Medulla oblongata (tissue), 1 donor: ENCODE data around the gene PRKD1.
"Not testable (repeated sequence)": the region's sequence is repeated elsewhere in the genome, so short reads cannot be mapped to it uniquely, and the experiment has no call there.

Source experiments
- DNase-seq: peaks from one replicate; pipeline ENCODE4 v3.0.0-alpha.2; 2015; ENCODE audit errors: extremely low spot score

The PRKD1 gene

DNA sequence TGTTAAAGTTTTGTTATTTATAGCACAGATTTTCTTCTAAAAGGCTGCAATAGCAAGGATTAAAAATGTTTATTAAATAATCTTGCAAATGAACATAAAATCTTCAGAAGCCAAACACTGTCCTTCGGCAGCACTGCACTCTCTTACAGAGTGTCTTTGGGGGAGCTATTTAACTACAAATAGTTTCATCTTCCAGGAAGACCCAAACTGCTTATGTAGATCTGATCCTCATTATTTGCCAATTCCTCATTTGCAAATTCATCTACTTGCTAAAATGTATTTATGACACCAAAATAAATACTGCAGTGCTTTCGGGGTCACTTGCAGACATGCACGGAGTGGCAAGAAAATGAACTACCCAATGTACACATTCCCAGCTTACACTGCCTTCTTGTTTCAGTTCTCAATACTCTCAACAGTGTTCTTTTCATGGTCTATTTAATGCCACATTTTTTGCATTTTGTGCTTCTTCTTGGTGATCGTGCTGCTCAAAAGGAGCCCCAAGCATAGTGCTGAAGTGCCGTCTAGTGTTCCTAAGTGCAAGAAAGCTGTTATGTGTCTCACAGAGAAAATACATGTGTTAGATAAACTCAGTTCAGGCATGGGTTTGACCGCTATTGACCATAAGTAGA lies 128.1 kb downstream of the PRKD1 start:
- peak; percentile 69 for DNase-seq

DNA sequence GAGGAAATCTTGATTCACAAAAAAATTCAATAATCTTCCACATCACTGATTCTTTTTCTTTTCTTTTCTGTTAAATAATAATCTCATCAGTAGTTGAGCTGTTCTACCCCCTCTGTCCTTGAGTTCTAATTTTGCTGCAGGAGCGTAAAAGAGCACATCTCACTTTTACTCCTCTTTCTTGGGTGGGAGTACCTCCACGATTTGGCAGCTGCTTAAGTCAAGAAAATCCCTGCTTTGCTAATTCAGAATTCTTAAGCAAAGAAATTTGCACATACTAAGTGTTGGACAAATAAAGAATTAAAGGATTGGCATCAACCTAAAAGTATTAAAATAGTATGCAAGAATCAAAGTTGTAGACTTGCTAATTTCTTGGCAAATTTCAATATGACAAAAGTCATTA lies 128.8 kb downstream of the PRKD1 start:
- DNase-seq, result no peak

DNA sequence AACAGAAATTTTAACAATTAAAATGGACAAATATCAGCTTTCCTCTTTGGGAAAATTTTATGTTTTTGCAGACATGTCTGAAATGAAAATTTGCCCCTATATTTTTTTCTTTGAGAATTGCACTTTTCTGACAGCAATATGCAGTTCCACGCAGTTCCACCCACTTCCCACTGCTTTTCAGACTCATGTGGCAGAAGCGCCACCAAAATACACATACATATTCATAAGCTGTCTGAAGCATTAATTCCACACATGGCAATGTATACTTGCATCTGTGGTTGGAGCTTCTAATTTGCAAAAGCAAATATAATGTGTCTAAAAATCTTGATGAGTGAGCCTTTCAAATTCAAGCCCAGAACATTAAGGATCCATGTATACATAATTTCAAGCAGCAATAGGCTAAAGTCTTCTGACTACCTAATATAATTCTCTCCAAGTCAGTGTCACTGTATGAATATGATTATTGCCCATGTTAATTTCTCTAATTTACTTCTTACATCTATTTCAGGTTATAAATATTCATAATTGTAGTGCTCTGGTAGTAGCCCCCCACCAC lies 129.5 kb downstream of the PRKD1 start:
- DNase-seq, result no peak

DNA sequence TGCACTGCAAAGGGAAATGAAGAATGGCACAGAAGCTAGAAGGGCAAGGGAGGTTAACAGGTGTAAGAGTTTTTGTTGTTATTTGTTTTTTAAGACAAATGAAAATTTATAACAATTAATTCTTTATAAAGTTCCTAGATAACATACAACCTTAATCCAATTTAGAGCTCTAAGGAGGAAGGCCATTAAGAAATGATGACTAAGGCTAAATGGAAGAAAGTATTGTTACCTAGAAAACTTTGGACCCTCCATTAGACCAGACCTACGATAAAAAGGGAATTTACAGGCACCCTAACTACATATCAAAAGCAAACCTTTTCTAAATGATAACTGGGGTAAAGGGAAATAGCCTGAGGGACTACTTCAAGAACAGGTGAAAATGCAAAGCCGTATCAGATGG lies 130.8 kb downstream of the PRKD1 start:
- DNase-seq, result no peak

DNA sequence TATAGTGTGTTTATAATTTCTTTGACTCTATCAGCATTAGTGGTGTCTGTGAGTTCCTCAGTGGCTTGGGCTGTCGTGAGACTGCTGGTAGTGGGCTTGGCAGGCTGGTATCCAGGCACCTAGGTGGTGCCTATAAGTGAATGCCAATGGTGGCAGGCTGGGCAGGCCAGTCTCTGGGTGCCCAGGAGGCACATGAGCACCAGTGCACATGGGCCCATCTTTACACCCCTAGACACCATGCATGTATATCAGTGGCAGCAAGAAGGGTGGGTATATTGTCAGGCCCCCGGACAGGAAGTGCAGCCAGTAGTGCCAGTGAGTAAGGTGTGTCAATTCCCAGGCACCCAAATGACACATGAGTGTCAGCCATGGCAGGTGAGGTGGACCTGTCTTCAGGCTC lies 138.2 kb downstream of the PRKD1 start:
- no peak for DNase-seq

DNA sequence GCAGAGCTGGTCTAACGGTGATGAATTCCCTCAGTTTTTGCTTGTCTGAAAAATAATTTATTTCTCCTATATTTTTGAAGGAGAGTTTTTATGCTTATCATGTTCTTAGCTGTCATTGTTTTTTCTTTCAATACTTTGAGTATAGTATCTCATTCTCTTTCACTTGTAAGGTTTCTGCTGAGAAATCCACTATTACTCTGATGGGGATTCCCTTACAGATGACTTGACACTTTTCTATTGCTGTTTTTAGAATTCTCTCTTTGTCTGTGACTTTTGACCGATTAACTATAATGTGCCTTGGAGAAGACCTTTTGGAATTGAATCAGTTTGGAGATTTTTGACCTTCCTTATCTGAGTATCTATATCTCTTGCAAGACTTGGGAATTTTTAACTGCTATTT lies 139.6 kb downstream of the PRKD1 start:
- no peak for DNase-seq

DNA sequence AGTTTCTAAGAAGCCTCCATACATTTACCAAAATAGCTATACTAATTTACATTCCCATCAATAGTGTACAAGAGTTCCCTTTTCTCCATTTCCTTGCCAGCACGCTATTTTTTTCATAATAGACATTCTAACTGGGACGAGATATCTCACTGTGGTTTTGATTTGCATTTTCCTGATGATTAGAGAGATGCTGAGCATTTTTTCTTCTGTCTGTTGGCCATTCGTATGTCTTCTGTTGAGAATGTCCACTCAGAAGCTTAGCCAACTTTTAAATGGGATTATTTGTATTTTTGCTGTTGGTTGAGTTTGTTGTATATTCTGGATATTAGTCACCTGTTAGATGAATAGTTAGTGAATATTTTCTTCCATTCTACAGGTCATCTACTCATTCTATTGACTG lies 144.1 kb downstream of the PRKD1 start:
- no peak for DNase-seq

DNA sequence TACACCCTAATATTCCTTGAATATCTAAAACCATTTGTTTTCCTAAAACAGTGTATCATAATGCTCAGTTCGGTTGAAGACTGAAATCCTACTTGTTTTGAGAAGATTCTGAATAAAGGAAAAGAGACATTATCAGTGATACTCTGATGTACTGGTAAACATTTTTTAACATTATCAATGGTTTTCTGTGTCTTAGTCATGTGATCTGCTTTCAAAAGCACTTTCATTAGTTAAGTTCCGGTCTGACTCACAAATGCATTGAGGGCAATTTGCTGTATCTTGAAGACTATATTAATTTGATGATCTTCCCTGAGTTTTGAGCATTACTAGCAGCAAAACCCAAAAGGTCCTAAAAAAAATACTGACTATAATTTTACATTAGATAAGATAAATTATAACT lies 145.6 kb downstream of the PRKD1 start:
- no peak for DNase-seq

DNA sequence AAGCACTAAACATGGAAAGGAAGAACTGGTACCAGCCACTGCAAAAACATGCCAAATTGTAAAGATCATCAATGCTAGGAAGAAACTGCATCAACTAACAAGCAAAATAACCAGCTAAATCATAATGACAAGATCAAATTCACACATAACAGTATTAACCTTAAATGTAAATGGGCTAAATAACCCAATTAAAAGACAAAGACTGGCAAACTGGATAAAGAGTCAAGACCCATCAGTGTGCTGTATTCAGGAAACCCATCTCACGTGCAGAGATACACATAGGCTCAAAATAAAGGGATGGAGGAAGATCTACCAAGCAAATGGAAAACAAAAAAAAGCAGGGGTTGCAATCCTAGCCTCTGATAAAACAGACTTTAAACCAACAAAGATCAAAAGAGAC lies 150.5 kb downstream of the PRKD1 start:
- DNase-seq, result not testable (repeated sequence)

DNA sequence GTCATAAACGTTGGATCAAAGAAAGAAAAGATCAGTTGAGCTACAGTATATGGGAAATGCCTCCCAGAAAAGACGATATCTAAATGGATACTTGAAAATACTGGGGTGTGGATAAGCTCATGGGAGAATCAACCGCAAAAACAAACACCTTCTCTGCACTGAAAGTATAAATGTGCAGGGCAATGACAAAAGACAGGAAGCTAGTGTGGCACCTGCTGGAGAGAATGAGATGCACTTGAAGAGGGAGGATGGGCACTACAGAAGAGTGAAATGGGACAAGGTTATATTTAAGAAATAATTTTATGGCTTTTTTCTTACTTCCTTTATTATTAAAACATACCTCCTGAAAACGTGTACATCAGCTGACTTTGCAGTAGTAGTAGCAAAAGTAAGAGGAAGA lies 153.7 kb downstream of the PRKD1 start:
- no peak for DNase-seq

DNA sequence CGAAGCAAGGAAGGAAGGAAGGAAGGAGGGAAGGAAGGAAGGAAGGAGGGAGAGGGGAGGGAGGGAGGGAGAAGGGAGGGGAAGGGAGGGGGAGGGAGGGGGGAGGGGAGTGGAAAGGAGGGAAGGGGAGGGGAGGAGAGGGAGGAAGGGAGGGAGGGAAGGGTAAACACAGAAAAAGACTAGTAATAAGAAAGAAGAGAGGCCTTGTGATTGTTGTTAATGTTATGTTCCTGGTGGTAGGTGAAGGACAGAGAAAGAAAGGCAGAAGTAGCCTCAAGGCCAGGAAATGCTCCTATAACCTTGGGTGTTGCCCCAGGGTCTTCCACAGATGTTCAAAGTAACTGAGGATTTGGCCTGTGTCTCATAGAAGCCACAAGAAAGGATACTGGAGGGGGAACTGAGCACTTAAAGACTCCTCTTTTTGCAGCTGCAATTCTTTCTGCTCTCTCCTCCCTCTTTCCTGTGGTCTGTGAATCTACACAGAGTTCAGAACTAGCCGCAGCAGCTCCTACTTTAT lies 164.2 kb downstream of the PRKD1 start:
- DNase-seq, result no peak

DNA sequence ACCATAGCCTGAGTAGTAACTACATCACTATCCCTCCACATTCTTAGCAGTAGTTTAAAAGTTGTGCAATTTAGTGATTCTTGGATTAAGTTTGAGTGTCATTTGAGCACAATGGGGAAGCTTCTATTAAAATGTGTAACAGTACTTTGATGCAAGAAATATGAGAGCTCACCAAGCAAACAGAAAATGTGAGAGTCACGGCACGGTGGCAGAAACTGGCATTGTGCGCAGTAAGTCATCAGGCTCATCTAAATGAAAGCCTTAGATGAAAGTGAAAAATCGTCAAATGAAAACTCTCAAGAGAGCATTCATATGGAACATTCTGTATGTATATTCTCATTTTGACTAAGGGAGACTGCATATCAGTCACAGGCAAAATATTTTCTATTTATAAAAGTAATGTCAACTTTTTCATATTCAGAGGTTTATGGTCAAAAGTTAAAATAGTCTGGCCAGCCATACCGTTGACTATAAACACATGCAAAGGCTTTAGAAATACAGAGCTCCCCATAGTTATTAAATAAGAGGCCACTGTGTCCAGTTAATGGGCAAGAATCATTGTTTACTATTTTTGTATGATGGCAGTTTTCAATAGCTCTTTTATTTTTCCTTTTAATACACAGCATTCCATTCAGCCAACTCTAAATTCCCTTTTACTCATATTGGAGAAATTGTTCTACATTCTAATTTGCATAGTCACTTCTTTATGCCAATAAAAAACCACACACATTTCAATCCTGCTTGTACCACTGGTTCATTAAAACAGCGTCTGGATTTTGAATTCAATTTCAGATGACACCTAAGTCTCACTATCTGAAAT lies 167.9 kb downstream of the PRKD1 start:
- peak; percentile 60 for DNase-seq

DNA sequence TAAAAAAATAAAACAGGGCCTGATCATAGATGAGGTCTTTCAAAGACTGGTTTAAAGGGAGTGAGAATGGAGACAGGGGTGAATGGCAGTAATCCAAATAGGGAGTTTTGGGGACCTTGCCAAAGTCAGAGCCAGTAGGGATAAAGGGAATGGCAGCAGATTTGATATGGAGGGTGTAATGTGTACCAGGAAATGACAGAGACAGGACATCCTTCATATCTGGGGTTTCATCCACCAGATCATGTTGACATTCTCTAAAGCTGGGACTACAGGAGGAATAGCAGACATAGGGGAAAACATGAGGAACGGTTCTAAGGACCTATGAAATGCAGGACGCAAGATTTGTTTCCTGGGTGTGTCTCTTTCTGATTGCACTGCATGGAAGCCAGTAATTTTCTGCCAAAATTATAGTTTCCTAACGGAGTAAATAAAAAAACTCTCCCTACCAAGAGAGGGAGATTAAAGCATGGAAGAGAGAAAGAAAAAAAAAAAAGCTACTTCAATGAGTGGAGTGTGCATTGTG lies 169.9 kb downstream of the PRKD1 start:
- no peak for DNase-seq

DNA sequence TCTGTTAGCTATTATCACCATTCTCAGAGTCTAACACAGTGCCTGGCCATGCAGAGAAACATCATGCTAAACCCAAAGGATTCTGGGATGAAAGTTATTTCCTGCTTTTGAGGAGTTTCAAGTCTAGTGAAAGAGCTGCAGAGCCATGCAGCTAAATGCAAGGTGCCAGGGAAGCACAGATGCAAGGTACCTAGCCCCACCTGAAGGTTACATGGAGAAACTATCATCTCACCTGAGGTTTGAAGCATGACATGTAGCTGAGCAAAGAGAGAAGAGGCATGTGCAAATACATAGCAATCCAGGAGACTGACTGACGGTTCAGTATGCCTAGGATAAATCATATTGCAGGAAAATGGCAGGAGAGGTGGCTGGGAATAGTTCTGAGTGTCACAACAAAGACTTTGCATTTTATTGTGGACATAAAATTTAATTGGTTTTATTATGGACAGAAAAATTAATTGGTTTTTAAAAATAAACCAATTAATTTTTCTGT lies 170.4 kb downstream of the PRKD1 start:
- DNase-seq, result no peak

DNA sequence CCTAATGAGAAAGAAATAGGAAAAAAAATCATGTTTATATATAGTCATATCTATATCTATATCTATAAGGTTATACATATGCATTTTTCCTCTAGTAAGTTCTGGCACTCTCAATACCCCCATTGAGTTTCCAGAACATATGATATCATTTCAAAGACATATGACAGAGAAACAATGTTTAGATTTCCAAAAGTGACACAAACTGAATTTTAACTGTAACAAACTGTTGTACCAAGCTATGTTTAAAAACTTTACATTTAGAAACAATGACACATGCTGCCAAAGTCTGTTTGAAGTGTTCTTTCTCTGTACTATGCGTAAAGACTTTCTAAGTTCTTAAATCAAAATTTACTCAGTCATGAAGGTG lies 171.6 kb downstream of the PRKD1 start:
- DNase-seq, result no peak

DNA sequence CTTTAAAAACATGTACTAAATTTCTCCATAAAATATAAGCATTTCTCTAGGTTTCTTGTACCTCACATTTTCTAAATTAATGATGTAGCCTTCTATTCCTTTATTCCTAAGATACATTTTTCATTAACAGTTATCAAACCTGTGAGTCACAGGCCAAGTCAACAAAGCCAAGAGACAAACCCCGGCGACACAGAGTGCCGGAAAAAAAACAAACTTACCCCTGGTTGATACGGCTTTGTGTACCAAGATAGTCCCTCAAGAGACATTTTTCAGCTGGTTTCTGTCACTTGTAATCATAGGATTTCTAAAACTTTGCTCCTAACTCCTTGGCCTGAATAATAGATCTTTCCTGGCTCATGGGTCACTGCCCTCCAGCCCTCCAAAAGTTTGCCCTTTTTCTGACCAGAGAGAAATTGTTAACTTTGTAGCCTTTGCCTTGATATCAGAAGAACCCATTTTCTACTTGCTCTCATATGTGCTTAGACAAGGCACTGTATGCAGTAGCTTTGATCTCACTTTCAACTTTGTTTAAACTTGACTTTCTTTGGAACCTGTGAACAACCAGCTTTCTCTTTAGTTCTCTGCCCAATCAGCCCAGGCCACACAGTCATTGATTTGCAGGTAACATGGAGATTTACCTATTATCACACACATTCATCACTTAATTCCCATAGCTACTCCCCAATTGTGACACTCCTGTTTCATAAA lies 172.2 kb downstream of the PRKD1 start:
- no peak for DNase-seq

DNA sequence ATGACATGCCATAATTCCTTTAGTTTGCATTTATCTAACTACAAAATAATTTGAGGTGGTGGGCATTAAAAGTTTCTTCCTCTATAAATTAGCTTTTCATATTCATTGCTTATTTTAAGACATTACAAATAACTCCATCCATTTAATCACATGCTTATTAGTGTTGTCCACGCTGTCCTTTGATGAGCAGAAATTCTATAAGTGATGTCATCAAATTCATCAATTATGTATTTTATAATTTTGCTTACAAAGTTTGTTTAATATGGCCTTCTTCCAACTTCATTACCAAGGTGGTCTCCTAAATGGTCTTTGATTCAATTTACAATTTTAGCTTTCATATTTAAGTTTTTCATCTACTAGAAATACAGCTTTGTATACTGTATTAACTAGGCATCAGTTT lies 173.5 kb downstream of the PRKD1 start:
- DNase-seq, result no peak

DNA sequence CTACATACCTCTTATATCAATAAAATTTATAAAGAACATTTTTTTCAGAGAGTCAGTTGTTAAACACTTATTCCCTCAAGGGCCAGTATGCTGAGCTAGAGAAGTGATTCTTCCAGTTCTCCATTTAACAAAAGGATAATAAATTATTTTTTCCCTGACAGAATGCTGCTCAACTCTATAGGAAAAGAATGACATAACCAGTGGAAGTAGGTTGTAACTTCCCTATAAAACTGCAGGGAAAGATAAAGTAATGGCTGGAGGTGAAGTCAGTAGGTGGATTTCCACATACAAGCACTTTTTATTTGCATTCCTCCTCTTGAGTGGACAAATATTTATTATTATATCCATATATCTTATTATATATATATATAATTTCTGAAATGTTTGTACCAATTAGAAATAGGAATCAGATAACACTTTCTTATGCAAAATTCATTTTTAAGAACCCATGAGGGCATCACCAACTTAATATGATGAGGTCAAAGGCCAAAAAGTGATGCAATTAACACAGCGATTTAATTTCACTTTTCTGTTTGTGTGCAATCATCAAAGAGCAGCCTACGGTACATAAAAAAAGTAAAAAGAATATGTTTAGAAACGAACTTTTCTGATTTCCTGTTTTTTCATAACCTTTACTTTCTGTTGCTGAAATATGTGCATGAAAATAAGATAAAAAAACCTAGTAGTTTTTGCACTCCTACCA lies 175.3 kb downstream of the PRKD1 start:
- no peak for DNase-seq

DNA sequence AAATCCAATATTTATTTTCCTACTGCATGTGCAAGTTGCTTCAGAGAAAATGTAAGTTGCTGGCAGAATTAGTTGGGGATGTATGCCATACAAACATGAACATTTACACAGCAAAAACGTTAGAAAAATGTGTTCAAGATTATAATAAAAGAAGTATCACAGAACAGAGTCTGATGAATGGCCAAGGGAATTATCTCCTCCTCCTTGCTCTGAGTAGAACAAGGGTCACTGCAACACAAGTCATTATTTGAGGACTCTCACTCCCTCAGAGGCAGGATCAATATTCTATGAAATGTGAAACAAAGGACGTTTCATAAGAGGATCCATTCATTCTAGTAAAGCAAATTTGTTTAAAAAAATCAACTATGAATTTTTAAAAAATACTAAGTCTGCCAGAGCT lies 177.8 kb downstream of the PRKD1 start:
- no peak for DNase-seq

DNA sequence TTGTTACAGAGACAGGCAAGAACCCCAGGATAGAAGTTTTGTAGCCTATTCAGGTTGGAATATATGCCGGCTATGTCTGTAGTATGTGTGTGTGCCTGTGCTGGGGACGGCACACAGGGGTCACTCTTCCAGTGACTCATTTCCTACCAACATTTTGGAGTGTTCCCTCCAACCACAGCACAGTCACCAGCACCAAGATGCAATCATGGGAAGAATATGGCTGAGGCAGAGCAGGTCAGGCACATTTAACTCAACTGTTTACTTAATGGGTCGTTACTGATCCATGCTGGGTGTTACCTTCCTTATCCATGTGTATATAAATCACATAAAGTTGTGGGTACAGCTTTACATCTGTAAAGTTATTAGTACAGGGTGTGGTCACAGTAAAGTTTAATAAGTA lies 178.3 kb downstream of the PRKD1 start:
- DNase-seq, result no peak

DNA sequence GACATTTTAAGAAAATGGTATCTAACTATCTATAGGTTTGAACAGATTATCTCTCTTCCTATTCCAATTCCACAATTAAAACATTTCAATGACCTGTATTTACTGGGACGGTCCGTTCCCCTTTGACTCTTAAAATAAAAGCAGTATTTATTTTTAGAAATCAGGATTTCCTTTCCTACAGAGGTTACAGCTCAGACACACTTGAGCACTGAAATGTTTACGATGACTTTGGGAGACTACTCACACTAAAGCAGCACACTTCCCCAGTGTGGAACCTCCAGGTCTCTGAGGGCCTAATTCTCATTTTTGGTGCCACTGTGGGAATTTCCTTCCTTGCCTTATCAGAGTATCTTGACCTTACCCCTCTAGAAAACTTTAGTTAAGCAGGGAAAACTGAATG lies 181.8 kb downstream of the PRKD1 start:
- DNase-seq, result no peak
